Dermis blood vessel endothelial cell (primary cell): Measurements from ENCODE around the gene CDK17. TPM values are rescaled to one million over a fixed set of nuclear protein-coding genes. Genes with fewer than 3 reads are reported as not detected.

Source experiments
- DNase-seq: peaks from one replicate; pipeline ENCODE4 v3.0.0; 2010
- total RNA-seq: library from RNA; depleted of rRNA; stranded (reverse); fragments of >200 nt; gene quantifications from 2 replicates; pipeline ENCODE4 v1.2.3, GENCODE V29; 2014

CDK17 gene
- total RNA-seq, 1 donor from 2014 or later = 232 TPM

DNA sequence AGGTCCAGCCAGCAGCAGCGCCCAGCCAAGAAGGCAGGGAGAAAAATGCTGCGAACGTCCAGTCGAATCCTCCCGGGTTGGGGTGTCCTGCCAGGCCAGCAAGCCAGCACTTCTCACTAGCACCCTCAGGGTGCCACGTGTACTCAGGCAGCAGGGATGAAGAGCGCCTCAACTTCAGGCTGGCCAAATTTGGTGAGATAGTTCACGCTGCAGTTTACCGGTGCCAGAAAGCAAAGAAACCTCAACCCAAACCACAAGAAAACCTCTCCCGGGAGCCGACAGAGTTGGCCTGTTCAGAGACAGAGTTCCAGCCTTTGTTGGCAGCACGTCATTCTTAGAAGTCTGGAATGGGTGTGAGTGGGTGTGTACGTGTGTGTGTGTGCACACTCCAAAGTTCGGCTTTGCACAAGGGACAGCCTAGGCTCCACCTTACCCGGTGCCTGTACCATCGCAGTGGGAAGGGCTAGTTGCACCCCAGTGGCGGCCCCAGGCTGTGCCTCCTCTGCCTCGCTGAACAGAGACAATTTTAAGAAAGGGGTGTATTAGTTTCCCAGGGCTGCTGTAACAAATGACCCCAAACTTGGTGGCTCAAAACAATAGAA is 163.9 kb downstream of the CDK17 start:
- no peak for DNase-seq

DNA sequence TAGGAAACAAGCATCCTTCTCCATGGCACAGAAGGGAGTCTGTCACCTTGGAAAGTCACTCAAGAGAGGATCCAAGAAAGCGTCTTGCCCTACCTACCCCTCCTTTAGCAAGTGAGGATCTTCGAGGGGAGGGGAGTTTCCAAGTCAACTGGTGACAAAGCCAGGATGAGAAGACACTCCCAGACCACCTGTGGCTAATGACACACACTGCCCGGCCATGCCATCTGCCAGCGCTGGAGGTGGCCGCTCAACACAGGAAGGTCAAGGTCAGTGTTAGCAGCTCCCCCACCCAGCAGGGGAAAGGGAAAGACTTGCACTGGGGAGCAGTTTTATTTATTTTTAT is 164.8 kb downstream of the CDK17 start:
- no peak for DNase-seq

DNA sequence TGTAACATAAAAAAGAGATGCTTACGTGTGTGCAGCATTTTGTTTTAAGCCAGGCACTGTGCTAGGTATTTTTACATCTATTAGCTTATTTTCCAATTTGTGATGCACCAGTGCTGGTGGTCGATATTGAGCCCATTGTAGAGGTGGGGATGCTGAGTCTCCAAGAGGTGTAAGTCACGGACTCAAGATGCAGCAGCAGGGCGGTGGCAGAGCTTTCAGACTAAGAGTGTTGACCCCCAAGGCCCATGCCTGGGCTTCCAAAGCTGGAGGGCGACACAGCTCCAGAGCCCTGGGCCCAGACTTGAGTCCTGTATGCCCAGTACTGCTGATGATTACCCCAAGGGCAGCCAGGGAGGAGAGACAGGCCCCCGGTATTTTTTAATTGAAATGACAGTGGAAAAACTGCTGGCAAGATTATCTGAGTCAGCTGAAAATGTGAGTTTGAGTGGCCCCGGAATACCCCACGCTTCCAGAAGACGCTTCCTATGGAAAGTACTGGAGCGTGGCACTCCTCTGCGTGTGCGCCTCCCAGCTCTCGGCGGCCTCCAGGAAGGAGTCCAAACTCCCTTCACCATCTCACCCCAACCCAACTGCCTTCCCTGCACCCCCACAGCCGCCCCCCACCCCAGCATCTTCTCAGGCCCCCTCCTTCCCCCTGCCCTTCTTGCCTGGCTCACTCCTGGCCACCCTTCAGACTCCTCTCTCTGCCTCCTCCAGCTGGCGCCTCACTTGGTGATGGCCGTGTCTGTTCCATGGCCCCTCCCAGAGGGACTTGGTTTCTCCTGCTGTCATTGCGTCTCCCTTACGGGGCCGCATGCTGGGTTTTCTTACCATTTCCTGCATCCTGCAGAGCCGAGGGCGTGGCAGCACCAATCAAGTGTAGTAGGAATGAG is 165.4 kb downstream of the CDK17 start:
- no peak for DNase-seq

DNA sequence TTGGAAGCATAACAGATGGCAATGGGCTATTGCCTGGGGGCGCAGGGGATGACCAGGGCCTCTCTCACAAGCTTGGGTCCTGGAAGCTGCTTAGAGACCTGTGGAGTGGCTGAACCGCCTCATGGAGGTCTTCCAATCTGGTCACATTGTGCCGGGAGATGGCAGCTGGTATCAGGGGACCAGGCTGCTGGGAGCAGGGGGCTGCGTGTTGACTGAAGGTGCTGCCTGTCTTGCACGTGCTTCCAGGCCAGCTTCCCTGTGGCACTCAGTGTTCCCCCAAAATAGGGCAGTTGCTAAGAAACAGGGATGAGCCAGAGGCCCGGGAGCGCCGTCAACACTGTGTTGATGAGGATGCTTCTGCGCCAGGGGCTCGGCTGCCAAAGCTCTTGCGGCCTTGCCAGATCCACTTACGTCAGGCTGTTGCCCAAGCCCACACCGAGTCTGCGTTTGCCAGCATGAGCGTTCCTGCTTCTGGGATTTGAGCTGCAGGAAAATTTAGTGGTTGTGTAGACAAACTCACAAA is 166.2 kb downstream of the CDK17 start:
- peak; percentile 80 for DNase-seq

DNA sequence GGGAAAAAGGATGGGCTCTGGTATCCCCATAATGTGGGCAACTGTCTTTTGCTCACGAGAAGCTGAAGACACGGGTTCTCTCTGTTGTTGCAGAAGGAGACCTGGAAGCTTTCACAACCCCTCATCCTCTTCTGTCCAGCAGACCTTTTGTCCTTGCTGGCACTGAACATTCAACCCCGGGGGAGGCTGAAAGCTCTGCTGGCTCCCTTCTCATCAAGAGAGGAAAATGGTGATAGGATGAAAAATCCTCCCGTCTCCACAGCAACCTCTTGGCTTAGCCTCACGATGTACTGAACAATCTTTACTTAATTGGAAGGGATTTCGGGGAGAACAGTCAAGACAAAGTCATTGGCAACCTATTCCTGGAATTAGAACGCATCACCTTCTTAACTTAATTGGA is 167.1 kb downstream of the CDK17 start:
- DNase-seq = no peak

DNA sequence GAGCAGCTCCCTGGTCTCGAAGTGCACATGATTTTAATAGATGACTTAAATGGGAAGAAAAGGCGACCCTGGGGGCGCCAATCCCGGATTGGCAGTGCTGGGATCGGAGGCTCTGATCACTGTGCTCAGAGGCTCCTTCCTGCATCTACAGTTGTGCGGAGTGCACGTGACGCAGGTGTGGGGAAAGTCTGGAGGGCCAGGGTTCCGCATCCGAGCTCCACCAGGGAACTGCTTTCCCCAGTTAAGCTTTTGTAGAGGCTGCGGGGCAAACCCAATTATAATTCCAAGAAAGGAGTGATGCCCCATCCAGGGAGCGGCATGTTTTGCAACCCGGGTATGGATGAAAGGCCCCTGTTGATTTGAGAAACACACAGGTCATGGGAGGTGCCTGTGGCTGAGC is 169.6 kb downstream of the CDK17 start:
- DNase-seq = no peak

DNA sequence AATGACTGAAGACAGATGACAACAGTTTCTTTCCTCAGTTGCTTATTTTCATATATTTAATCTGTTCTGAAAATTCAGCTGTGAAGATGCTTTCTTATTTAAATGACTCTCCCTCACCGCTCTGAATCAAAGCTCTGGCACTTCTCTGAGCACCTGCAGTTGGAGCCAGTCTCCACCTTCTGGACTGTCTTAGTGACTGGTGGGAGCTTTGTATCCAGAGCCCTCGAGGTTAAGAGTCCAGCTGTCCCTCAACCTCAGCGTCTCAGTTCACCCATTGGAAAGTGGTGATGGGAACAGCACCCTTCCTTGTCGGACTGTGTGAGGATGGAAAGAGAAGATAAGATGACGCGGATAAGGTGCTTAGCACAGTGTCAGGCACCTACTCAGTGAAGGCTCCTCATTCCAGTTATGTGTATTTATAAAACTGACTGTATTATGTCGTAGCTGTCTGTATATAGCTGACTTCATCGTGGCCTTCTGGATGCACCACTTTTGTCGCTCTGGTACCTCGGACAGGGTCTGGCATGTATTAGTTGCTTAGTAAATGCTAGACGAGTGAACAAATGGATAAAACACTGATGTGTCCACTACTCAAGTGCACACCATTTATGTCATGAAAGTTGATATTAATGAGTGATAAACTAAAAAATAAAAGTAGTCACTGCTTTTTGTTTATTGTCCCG is 171.5 kb downstream of the CDK17 start:
- no peak for DNase-seq

Other genes starting within 250 kb of the CDK17 start
- gene ELK3, start 206.1 kb downstream of the CDK17 start, total RNA-seq = 45.6 and 95.3 TPM in 2 replicates
- gene CFAP54, start 89.1 kb upstream of the CDK17 start, total RNA-seq = 8.3 and 13.1 TPM in 2 replicates